HepG2 (cell line): Measurements from ENCODE around the gene FREM3. TPM values are rescaled to one million over a fixed set of nuclear protein-coding genes. Genes with fewer than 3 reads are reported as not detected.
A peak's percentile ranks its signal among the peaks of the same experiment; 100 is the strongest.

Experiments used
- ATF7 ChIP-seq, 2 experiments: fragments of 450-650 bp in 1 of 2; sonication (generic) in 1 of 2; formaldehyde crosslinking in 1 of 2; IDR thresholded peaks; 2 replicates each; pipeline versions ENCODE4 v1.4.0 to v1.6.1; 2016 to 2020; ENCODE audit warnings: antibody characterized with exemption in 1 of 2, mild to moderate bottlenecking in 1 of 2, missing genetic modification reagents in 1 of 2
- CC2D1A ChIP-seq: sonication (generic); formaldehyde crosslinking; IDR thresholded peaks from 2 replicates; pipeline ENCODE4 v1.8.1; 2023; ENCODE audit warnings: mild to moderate bottlenecking, missing genetic modification reagents
- FOXO1 ChIP-seq: sonication (generic); formaldehyde crosslinking; IDR thresholded peaks from 2 replicates; pipeline ENCODE4 v1.4.0; 2020; ENCODE audit warnings: missing genetic modification reagents
- HMGXB4 ChIP-seq, 2 experiments: sonication (generic) in 1 of 2; formaldehyde crosslinking in 1 of 2; IDR thresholded peaks; 2 replicates each; pipeline versions ENCODE4 v1.4.0 to v1.6.1; 2018 to 2020; ENCODE audit warnings: missing genetic modification reagents in 2 of 2, borderline replicate concordance in 1 of 2, low read depth in 1 of 2, mild to moderate bottlenecking in 1 of 2, missing biosample characterization in 1 of 2
- LBX2 ChIP-seq: sonication (generic); formaldehyde crosslinking; IDR thresholded peaks from 2 replicates; pipeline ENCODE4 v1.5.0; 2020; ENCODE audit warnings: missing genetic modification reagents, mild to moderate bottlenecking, borderline replicate concordance
- NFYB ChIP-seq: sonication (generic); formaldehyde crosslinking; IDR thresholded peaks from 2 replicates; pipeline ENCODE4 v1.4.0; 2020; ENCODE audit warnings: missing genetic modification reagents
- PITX1 ChIP-seq: sonication (generic); formaldehyde crosslinking; IDR thresholded peaks from 2 replicates; pipeline ENCODE4 v1.5.1; 2020; ENCODE audit warnings: mild to moderate bottlenecking, missing genetic modification reagents
- SAFB2 ChIP-seq: sonication (generic); formaldehyde crosslinking; IDR thresholded peaks from 2 replicates; pipeline ENCODE4 v1.5.1; 2020; ENCODE audit warnings: missing genetic modification reagents, low read depth, mild to moderate bottlenecking, borderline replicate concordance
- SP4 ChIP-seq: sonication (generic); formaldehyde crosslinking; IDR thresholded peaks from 2 replicates; pipeline ENCODE4 v1.8.1; 2023; ENCODE audit warnings: mild to moderate bottlenecking, missing genetic modification reagents
- YEATS4 ChIP-seq: sonication (generic); formaldehyde crosslinking; IDR thresholded peaks from 2 replicates; pipeline ENCODE4 v1.4.0; 2020; ENCODE audit warnings: missing genetic modification reagents, borderline replicate concordance
- ZMYM3 ChIP-seq: sonication (generic); formaldehyde crosslinking; IDR thresholded peaks from 2 replicates; pipeline ENCODE4 v1.5.1; 2020; ENCODE audit warnings: mild to moderate bottlenecking, missing genetic modification reagents
- ZNF24 ChIP-seq: fragments of 450-650 bp; IDR thresholded peaks from 2 replicates; pipeline ENCODE4 v1.6.1; 2017; ENCODE audit warnings: antibody characterized with exemption, mild to moderate bottlenecking
- ZNF296 ChIP-seq: sonication (generic); formaldehyde crosslinking; conservative IDR thresholded peaks from 2 replicates; pipeline ENCODE4 v1.5.0; 2020; ENCODE audit warnings: mild to moderate bottlenecking, missing genetic modification reagents
- ZNF503 ChIP-seq: sonication (generic); formaldehyde crosslinking; IDR thresholded peaks from 2 replicates; pipeline ENCODE4 v1.4.0; 2020; ENCODE audit warnings: missing genetic modification reagents
- ZNF572 ChIP-seq: sonication (generic); formaldehyde crosslinking; IDR thresholded peaks from 2 replicates; pipeline ENCODE4 v1.5.1; 2020; ENCODE audit warnings: mild to moderate bottlenecking, missing genetic modification reagents
- ZNF678 ChIP-seq: sonication (generic); formaldehyde crosslinking; IDR thresholded peaks from 2 replicates; pipeline ENCODE4 v1.4.0; 2020; ENCODE audit warnings: mild to moderate bottlenecking, missing genetic modification reagents
- ZNF687 ChIP-seq: sonication (generic); formaldehyde crosslinking; IDR thresholded peaks from 2 replicates; pipeline ENCODE4 v1.5.1; 2020; ENCODE audit warnings: mild to moderate bottlenecking, missing genetic modification reagents, moderate library complexity
- ZNF766 ChIP-seq: sonication (generic); formaldehyde crosslinking; IDR thresholded peaks from 2 replicates; pipeline ENCODE4 v1.5.0; 2020; ENCODE audit warnings: missing genetic modification reagents, borderline replicate concordance
- polyA plus RNA-seq, 8 experiments: library from polyadenylated mRNA; depleted of rRNA in 3 of 8; stranded (reverse) in 7 of 8; unstranded in 1 of 8; fragments of >200 nt; fragmentation: Illumina TruSeq in 4 of 8; extraction: Trizol in 4 of 8; gene quantifications; 2 replicates each; pipeline versions ENCODE4 v1.2.1 to v1.2.3, GENCODE V29; 2011 to 2016; ENCODE audit warnings: low read depth in 4 of 8, missing spikeins in 1 of 8, mixed read lengths in 1 of 8; ENCODE audit not compliant: insufficient read depth in 1 of 8
- total RNA-seq, 5 experiments: library from RNA; depleted of rRNA; stranded (reverse); fragments of >200 nt; fragmentation: Illumina TruSeq; extraction: Trizol; gene quantifications; 2 replicates each; pipeline ENCODE4 v1.2.3, GENCODE V29; 2016; ENCODE audit warnings: low read depth in 1 of 5

Gene FREM3
- total and polyA plus RNA-seq, 2 of the 13 experiments (the other 11 are each of a cell fraction or from before 2014, with no cell fraction given) = not detected

GRCh38 chr4:143558823-143559756 lies 141.4 kb downstream of the FREM3 start (continued):
- TF ChIP-seq CC2D1A (CRISPR knock-in tag) (no peak), NFYB (CRISPR knock-in tag) (peak; percentile 12; the same call in 1 of the 2 replicates), ZNF678 (CRISPR knock-in tag) (no peak), ZNF572 (peak; percentile 67; the same call in 1 of the 2 replicates), ZNF296 (CRISPR knock-in tag) (no peak), PITX1 (CRISPR knock-in tag) (no peak), ZNF503 (CRISPR knock-in tag) (0 out of 2 replicates have a peak, but pooled peaks have one; percentile 34), ZNF687 (CRISPR knock-in tag) (peak; percentile 89), SP4 (CRISPR knock-in tag) (0 out of 2 replicates have a peak, but pooled peaks have one; percentile 6), FOXO1 (CRISPR knock-in tag) (no peak), HMGXB4 (CRISPR knock-in tag; IDR thresholded peaks at IDR 0.05; ENCODE audit: borderline replicate concordance in 1 of 2, low read depth in 1 of 2) (peak; percentile 79 to 94; a peak in 3 of 4 replicates), ATF7 (IDR thresholded peaks at IDR 0.05) (no peak), ATF7 (CRISPR knock-in tag; IDR thresholded peaks at IDR 0.05) (no peak), ZNF24 (no peak), YEATS4 (CRISPR knock-in tag) (peak; percentile 53; the same call in 1 of the 2 replicates), ZNF766 (CRISPR knock-in tag) (peak; percentile 62; the same call in 1 of the 2 replicates), ZMYM3 (CRISPR knock-in tag) (0 out of 2 replicates have a peak, but pooled peaks have one; percentile 27), SAFB2 (CRISPR knock-in tag) (no peak), LBX2 (no peak)
